HG02623 (cell line): ENCODE results near the gene ARL15.

Experiments used
- ATAC-seq: cut with Tn5 transposase; IDR thresholded peaks from one replicate; pipeline ENCODE4 v1.9.1; 2021; ENCODE audit warnings: moderate library complexity; ENCODE audit not compliant: unreplicated experiment

Gene ARL15

GRCh38 chr5:54254482-54255198 is 55.7 kb downstream of the ARL15 start:
- ATAC-seq, result no peak

DNA sequence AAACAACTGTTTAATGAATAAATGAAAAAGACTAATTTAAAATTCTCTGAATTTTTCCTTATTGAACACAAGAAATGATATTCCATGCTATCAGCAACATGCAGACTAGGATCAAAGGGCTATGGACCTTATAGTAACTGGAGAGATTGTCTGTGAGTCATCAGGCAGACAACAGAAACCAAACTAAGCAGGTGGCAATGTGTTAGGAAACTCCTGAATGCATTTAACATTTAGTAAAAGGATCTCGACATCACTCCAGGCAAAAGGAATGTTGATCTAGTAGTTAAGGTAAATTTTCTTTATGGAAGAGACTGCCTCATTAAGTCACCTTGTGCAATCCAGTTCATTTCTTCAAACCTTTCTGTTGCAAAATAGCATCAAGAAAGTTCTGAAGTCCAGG is 58.4 kb downstream of the ARL15 start:
- ATAC-seq, result no peak

DNA sequence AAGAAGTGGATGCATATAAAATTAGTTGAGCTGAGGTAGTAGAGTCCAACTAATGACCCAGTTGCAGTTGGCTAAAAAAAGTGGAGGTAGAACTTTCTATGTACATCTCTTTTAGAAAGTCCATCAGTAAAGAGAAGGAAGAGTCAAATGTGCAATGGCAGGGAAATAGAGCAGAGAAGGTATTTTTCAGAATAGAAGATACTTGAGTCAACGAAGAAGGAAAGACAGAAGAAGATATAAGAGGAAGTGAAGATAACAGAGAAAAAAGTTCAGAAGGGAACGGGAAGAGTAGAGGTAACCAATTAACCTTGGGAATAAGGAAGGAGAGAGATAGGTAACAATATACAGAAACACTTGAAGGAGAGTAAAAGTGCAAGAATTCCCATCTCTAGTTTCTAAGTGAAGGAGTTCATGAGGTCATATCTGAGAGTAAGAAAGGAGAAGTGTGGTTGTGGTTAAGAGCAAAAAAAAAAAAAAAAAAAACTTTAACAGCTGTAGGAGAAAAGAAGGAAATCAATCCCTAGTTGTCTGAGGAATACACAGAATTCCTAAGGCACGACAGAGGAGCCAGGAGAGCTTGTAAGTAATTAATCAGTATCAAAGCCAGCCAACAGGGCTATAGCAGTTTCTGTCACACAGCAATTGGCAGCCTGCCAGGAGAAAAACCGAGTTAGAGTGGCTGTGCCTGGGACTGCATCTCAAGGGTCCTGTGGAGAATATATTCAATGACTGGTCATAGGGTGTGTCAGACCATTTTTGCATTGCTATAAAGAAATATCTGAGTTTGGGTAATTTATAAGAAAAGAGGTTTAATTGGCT is 61.0 kb downstream of the ARL15 start:
- no peak for ATAC-seq

GRCh38 chr5:54247226-54247625 is 63.1 kb downstream of the ARL15 start:
- no peak for ATAC-seq

DNA sequence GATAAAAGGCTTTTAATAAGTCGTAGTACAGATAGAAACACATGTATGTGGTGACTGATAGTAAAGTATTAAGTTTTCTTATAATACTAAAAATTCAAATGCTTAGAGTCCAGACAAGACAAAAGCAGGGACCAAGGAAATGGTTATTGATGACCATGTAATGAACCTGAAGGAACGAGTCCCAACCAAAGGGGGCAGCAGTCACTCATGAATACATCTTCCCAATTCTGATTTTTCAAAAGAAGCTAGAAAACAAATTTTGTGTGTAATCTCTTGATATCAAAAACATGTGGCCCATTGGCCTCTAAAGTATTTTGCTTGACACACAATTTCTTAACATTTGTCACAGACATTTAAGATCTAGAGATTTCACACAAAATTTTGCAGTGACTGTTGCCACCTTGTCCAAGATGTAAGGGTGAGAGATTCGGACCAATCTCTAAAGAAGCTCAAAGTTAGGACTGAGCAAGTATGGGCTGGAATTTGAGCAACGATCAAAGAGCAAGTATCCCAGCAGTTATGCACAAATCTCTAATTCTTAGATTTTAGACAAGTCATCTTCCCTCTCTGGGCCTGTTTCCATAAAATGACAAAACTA is 66.8 kb downstream of the ARL15 start:
- peak; percentile 74 for ATAC-seq

GRCh38 chr5:54242297-54242696 is 68.1 kb downstream of the ARL15 start:
- ATAC-seq, result no peak

DNA sequence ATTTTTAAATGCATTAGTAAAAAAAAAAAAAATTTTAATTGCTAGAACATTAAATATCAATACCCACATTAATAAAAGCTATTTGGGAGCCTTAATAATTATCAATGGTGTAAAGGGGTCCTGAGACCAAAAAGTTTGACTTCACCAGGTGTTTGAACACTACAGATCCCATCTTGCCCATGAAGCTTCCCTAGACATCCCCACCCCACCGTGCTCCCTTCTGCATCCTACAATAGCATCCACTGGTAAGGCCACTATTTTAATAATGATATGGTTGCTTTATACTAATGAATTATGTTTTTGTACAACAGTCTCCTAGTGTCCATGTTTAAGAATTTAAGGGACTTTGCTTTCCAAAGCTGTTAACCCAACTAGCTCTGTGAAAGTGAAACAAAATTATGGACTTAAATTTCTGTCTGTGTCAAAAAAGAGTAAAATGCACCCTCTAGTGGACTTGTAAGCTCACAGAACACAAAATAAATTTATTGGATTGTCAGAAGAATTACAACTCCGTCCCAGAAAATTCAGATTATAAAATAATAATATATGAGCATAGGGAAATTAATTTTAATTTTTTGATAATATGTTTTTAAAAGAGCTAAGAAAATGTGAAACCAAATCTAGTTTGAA is 76.0 kb downstream of the ARL15 start:
- peak; percentile 49 for ATAC-seq

- ATAC-seq, result no peak
Observed at GRCh38 chr5:54230936-54231685, 79.3 kb downstream of the ARL15 start.

DNA sequence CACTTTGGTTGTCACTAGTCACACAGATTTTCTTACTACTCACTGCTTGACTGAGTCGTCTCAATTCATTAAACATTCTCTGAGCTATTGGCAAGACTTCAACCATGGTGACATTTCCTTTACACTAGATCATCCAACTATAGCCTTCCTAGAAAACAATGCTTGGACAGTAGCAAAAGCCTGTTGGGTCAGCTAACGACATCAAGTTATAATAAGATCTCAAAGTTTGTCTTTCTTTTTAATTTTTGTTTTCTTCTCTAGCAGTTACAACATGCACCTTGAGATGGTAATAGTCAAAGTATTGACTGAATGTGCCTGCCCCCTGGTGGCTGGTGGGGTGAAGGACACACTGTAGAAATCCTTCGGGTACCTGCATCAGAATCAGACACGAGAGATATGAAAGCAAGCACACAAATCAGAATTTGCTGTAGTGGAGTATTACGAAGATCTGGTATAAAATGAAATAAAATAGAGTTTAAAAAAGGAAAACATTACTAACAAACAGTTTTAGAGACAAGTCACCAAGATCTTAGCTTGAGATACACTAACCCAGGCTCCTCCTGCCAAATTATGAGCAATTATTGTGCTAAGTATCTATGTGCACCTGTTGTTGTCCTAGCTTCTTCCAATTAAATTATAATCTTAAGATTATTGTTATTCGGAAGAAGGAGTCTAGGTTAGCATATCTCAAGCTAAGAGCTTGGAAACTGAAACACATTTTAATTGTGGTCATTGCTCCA is 81.2 kb downstream of the ARL15 start:
- peak; percentile 95 for ATAC-seq

DNA sequence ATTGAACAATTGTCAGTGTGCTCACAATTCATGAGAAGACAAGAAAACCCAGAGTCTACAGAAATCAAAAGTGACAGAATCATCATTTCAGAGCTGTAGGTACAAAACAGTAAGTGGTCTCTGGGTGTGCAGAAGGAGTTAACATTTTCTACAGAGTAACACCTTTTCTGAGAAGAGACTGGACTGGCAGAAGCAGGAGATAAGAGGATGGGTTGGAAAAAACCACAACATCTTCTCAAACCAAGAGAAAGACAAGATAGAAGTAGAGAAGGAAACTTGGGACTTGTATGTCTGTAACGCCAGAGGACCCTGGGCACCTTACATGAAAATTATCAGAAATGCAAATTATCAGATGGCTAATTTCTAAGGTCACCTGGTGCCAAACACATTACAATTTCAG is 82.6 kb downstream of the ARL15 start:
- ATAC-seq, result no peak

DNA sequence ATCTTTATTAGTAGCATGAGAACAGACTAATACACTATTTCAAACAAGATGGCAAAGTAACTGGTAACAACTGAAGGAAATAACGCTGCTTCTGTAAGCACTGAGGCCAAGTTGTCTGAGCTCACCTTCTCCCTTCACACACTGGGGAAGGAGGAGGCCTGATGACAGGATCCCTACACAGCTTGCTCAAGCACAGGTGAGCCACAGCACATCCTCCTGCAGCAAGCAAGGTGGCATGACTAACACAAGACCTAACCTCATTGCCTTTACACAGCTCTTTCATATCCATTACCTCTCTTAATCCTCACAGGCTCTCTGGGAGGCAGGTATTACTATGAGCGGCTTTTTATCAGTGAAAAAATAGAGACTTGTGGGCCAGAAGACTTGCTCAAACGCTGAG is 83.3 kb downstream of the ARL15 start:
- ATAC-seq, result no peak

GRCh38 chr5:54226215-54226614 is 84.2 kb downstream of the ARL15 start:
- no peak for ATAC-seq

- ATAC-seq, result no peak
Observed at GRCh38 chr5:54224103-54224826, 86.1 kb downstream of the ARL15 start.

DNA sequence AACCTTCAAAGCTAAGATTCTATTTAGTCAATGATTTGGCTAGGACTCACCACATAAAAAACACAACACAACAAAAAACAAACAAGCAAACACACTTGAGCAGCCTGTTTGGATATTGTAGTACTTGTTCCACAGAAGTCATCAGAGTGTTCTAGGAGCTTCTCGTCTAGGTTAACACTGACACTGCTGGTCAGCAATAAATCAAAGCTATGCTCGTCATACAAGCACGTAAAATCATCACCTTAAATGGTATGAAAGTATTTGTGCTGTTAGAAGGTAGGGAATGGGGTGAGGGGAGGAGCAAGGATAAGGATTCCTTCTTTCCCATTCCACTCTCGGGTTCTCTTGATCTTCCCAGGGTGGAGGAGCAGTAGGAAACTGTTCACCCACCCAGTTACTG is 88.0 kb downstream of the ARL15 start:
- no peak for ATAC-seq

- ATAC-seq, result no peak
Observed at GRCh38 chr5:54221135-54221534, 89.2 kb downstream of the ARL15 start.

GRCh38 chr5:54220230-54221040 is 89.9 kb downstream of the ARL15 start:
- ATAC-seq, result no peak

- peak; percentile 45 for ATAC-seq
Observed at GRCh38 chr5:54217826-54218503, 92.4 kb downstream of the ARL15 start.

GRCh38 chr5:54215233-54215736 is 95.1 kb downstream of the ARL15 start:
- ATAC-seq, result no peak
